IPS-NIHi11 (cell line): Measurements from ENCODE around the gene BLOC1S5.
A peak's percentile ranks its signal among the peaks of the same experiment; 100 is the strongest.
"Not testable (repeated sequence)": the region's sequence is repeated elsewhere in the genome, so short reads cannot be mapped to it uniquely, and the experiment has no call there.

Source experiments
- DNase-seq: peaks from one replicate; pipeline ENCODE4 v3.0.0; 2012; ENCODE audit warnings: mixed read lengths, low spot score

The BLOC1S5 gene

GRCh38 chr6:7992002-7992815 is 72.0 kb downstream of the BLOC1S5 start:
- DNase-seq = peak; percentile 43

GRCh38 chr6:7991536-7991935 is 72.7 kb downstream of the BLOC1S5 start:
- no peak for DNase-seq

- DNase-seq = no peak
Observed at GRCh38 chr6:7986219-7986618, 78.0 kb downstream of the BLOC1S5 start.

GRCh38 chr6:7983967-7984366 is 80.2 kb downstream of the BLOC1S5 start:
- not testable (repeated sequence) for DNase-seq

GRCh38 chr6:7979831-7980230 is 84.4 kb downstream of the BLOC1S5 start:
- no peak for DNase-seq

GRCh38 chr6:7978736-7979135 is 85.5 kb downstream of the BLOC1S5 start:
- DNase-seq = no peak

- no peak for DNase-seq
Observed at GRCh38 chr6:7976485-7977056, 87.6 kb downstream of the BLOC1S5 start.

GRCh38 chr6:7975764-7976146 is 88.4 kb downstream of the BLOC1S5 start:
- DNase-seq = no peak

GRCh38 chr6:7974938-7975763 is 89.0 kb downstream of the BLOC1S5 start:
- no peak for DNase-seq

- no peak for DNase-seq
Observed at GRCh38 chr6:7974565-7974937, 89.6 kb downstream of the BLOC1S5 start.

- no peak for DNase-seq
Observed at GRCh38 chr6:7973584-7973983, 90.6 kb downstream of the BLOC1S5 start.

- no peak for DNase-seq
Observed at GRCh38 chr6:7971499-7971898, 92.7 kb downstream of the BLOC1S5 start.

- no peak for DNase-seq
Observed at GRCh38 chr6:7970616-7971015, 93.6 kb downstream of the BLOC1S5 start.
